Measurements from ENCODE around the gene EIF3D.
A peak's percentile ranks its signal among the peaks of the same experiment; 100 is the strongest.

The EIF3D gene

GRCh38 chr22:36505998-36506635 lies 22.8 kb downstream of the EIF3D start:
- Histone ChIP-seq H3K23ac (ENCODE audit: low read length in 2 of 2) (no peak overlapping the region), H2BK120ac (ENCODE audit: low read depth, low read length) (no peak overlapping the region), H3K9ac (ENCODE audit: low read length) (peak overlapping the region; percentile 79), H3K4ac (ENCODE audit: low read depth in 1 of 2, low read length in 2 of 2) (peak overlapping the region in 1 of 2 experiments; percentile 67), H3K4me2 (ENCODE audit: low read length, poor library complexity, severe bottlenecking) (peak overlapping the region; percentile 90), H3K4me1 (ENCODE audit: control insufficient read depth, insufficient read depth, low read depth, low read length) (peaks cover 20% of the 10 kb centered on the region), H2AK5ac (ENCODE audit: low read length, severe bottlenecking) (peak overlapping the region; percentile 62), H2BK15ac (ENCODE audit: low read depth, poor library complexity, severe bottlenecking) (peak overlapping the region; percentile 78), H3K27me3 (ENCODE audit: control insufficient read depth in 1 of 2, insufficient read depth in 1 of 2, low read length in 2 of 2) (no peaks in the 10 kb centered on the region), H2BK12ac (ENCODE audit: low read length in 2 of 2) (peak overlapping the region in 1 of 2 experiments; percentile 43), H4K91ac (ENCODE audit: low read length) (peak overlapping the region; percentile 82), H2AFZ (ENCODE audit: low read depth, low read length) (no peak overlapping the region), H3K18ac (ENCODE audit: low read depth in 1 of 2, low read length in 2 of 2) (peak overlapping the region in 1 of 2 experiments; percentile 69), H3K9me3 (ENCODE audit: control insufficient read depth, low read length) (no peaks in the 10 kb centered on the region), H4K8ac (ENCODE audit: low read length) (peak overlapping the region; percentile 94), H3K27ac (ENCODE audit: low read length, poor library complexity, severe bottlenecking) (no peak overlapping the region), H3K14ac (ENCODE audit: low read length in 2 of 2) (no peak overlapping the region), H3K4me3 (ENCODE audit: insufficient read depth in 1 of 2, low read depth in 1 of 2, low read length in 2 of 2) (peak overlapping the region in 1 of 2 experiments; percentile 76), H2BK5ac (ENCODE audit: low read depth, low read length, poor library complexity, severe bottlenecking) (no peak overlapping the region), H3K36me3 (ENCODE audit: control insufficient read depth in 1 of 2, insufficient read depth in 2 of 2, low read depth in 1 of 2, low read length in 2 of 2) (peaks cover 30 to 33% of the 10 kb centered on the region in 2 experiments), H3K79me1 (replicated peaks; ENCODE audit: low read length, poor library complexity, severe bottlenecking) (peaks cover 9% of the 10 kb centered on the region)
- no peak for DNase-seq
- WGBS, result 99% methylated on average over 60 of the region's 60 CpGs

GRCh38 chr22:36497910-36498665 lies 30.9 kb downstream of the EIF3D start:
- H2BK5ac ChIP-seq (ENCODE audit: low read depth, low read length, poor library complexity, severe bottlenecking), result no peak overlapping the region
- H3K4me2 ChIP-seq (ENCODE audit: low read length, poor library complexity, severe bottlenecking), result no peak overlapping the region
- no peak overlapping the region for H2BK120ac ChIP-seq (ENCODE audit: low read depth, low read length)
- H2AK5ac ChIP-seq (ENCODE audit: low read length, severe bottlenecking), result no peak overlapping the region
- no peaks in the 10 kb centered on the region for H3K9me3 ChIP-seq (ENCODE audit: control insufficient read depth, low read length)
- no peak overlapping the region for H2AFZ ChIP-seq (ENCODE audit: low read depth, low read length)
- H3K4me1 ChIP-seq (ENCODE audit: control insufficient read depth, insufficient read depth, low read depth, low read length), result no peaks in the 10 kb centered on the region
- peak overlapping the region; percentile 35 for H4K8ac ChIP-seq (ENCODE audit: low read length)
- no peak overlapping the region for H3K9ac ChIP-seq (ENCODE audit: low read length)
- no peaks in the 10 kb centered on the region for H3K27me3 ChIP-seq (ENCODE audit: control insufficient read depth in 1 of 2, insufficient read depth in 1 of 2, low read length in 2 of 2)
- no peak overlapping the region for H3K14ac ChIP-seq (ENCODE audit: low read length in 2 of 2)
- peaks cover 28 to 38% of the 10 kb centered on the region in 2 experiments for H3K36me3 ChIP-seq (ENCODE audit: control insufficient read depth in 1 of 2, insufficient read depth in 2 of 2, low read depth in 1 of 2, low read length in 2 of 2)
- no peak overlapping the region for H3K18ac ChIP-seq (ENCODE audit: low read depth in 1 of 2, low read length in 2 of 2)
- no peak overlapping the region for H2BK15ac ChIP-seq (ENCODE audit: low read depth, poor library complexity, severe bottlenecking)
- no peak overlapping the region for H3K23ac ChIP-seq (ENCODE audit: low read length in 2 of 2)
- no peak overlapping the region for H3K4ac ChIP-seq (ENCODE audit: low read depth in 1 of 2, low read length in 2 of 2)
- 94% methylated on average over 30 of the region's 30 CpGs for WGBS
- no peak overlapping the region for H3K27ac ChIP-seq (ENCODE audit: low read length, poor library complexity, severe bottlenecking)
- DNase-seq, result no peak
- no peak overlapping the region for H4K91ac ChIP-seq (ENCODE audit: low read length)
- H3K79me1 ChIP-seq (replicated peaks; ENCODE audit: low read length, poor library complexity, severe bottlenecking), result no peaks in the 10 kb centered on the region
- H3K4me3 ChIP-seq (ENCODE audit: insufficient read depth in 1 of 2, low read depth in 1 of 2, low read length in 2 of 2), result no peak overlapping the region
- no peak overlapping the region for H2BK12ac ChIP-seq (ENCODE audit: low read length in 2 of 2)

- no peaks in the 10 kb centered on the region for H3K4me1 ChIP-seq (ENCODE audit: control insufficient read depth, insufficient read depth, low read depth, low read length)
- no peak overlapping the region for H4K91ac ChIP-seq (ENCODE audit: low read length)
- H3K4me2 ChIP-seq (ENCODE audit: low read length, poor library complexity, severe bottlenecking), result no peak overlapping the region
- no peak overlapping the region for H2AFZ ChIP-seq (ENCODE audit: low read depth, low read length)
- no peaks in the 10 kb centered on the region for H3K9me3 ChIP-seq (ENCODE audit: control insufficient read depth, low read length)
- H2BK12ac ChIP-seq (ENCODE audit: low read length in 2 of 2), result no peak overlapping the region
- no peak overlapping the region for H2BK15ac ChIP-seq (ENCODE audit: low read depth, poor library complexity, severe bottlenecking)
- H4K8ac ChIP-seq (ENCODE audit: low read length), result no peak overlapping the region
- H2AK5ac ChIP-seq (ENCODE audit: low read length, severe bottlenecking), result no peak overlapping the region
- H2BK120ac ChIP-seq (ENCODE audit: low read depth, low read length), result no peak overlapping the region
- H3K36me3 ChIP-seq (ENCODE audit: control insufficient read depth in 1 of 2, insufficient read depth in 2 of 2, low read depth in 1 of 2, low read length in 2 of 2), result peaks cover 45 to 60% of the 10 kb centered on the region in 2 experiments
- H3K9ac ChIP-seq (ENCODE audit: low read length), result no peak overlapping the region
- H3K4me3 ChIP-seq (ENCODE audit: insufficient read depth in 1 of 2, low read depth in 1 of 2, low read length in 2 of 2), result no peak overlapping the region
- no peak overlapping the region for H3K27ac ChIP-seq (ENCODE audit: low read length, poor library complexity, severe bottlenecking)
- H3K14ac ChIP-seq (ENCODE audit: low read length in 2 of 2), result no peak overlapping the region
- H3K18ac ChIP-seq (ENCODE audit: low read depth in 1 of 2, low read length in 2 of 2), result no peak overlapping the region
- H3K23ac ChIP-seq (ENCODE audit: low read length in 2 of 2), result no peak overlapping the region
- H2BK5ac ChIP-seq (ENCODE audit: low read depth, low read length, poor library complexity, severe bottlenecking), result no peak overlapping the region
- no peaks in the 10 kb centered on the region for H3K79me1 ChIP-seq (replicated peaks; ENCODE audit: low read length, poor library complexity, severe bottlenecking)
- no peaks in the 10 kb centered on the region for H3K27me3 ChIP-seq (ENCODE audit: control insufficient read depth in 1 of 2, insufficient read depth in 1 of 2, low read length in 2 of 2)
- DNase-seq, result no peak
- H3K4ac ChIP-seq (ENCODE audit: low read depth in 1 of 2, low read length in 2 of 2), result no peak overlapping the region
- 96% methylated on average over 16 of the region's 16 CpGs for WGBS
Measured at GRCh38 chr22:36493690-36494110, 35.3 kb downstream of the EIF3D start.

- 81% methylated on average over 5 of the region's 5 CpGs for WGBS
- Histone ChIP-seq H3K9me3 (ENCODE audit: control insufficient read depth, low read length) (peaks cover 2% of the 10 kb centered on the region), H2BK12ac (ENCODE audit: low read length in 2 of 2) (peak overlapping the region in 1 of 2 experiments; percentile 18), H2AFZ (ENCODE audit: low read depth, low read length) (peak overlapping the region; percentile 3), H3K4me2 (ENCODE audit: low read length, poor library complexity, severe bottlenecking) (no peak overlapping the region), H4K8ac (ENCODE audit: low read length) (peak overlapping the region; percentile 16), H3K23ac (ENCODE audit: low read length in 2 of 2) (no peak overlapping the region), H3K9ac (ENCODE audit: low read length) (no peak overlapping the region), H3K36me3 (ENCODE audit: control insufficient read depth in 1 of 2, insufficient read depth in 2 of 2, low read depth in 1 of 2, low read length in 2 of 2) (peaks cover 33 to 54% of the 10 kb centered on the region in 2 experiments), H2AK5ac (ENCODE audit: low read length, severe bottlenecking) (no peak overlapping the region), H4K91ac (ENCODE audit: low read length) (peak overlapping the region; percentile 4), H3K4me1 (ENCODE audit: control insufficient read depth, insufficient read depth, low read depth, low read length) (no peaks in the 10 kb centered on the region), H2BK15ac (ENCODE audit: low read depth, poor library complexity, severe bottlenecking) (no peak overlapping the region), H2BK5ac (ENCODE audit: low read depth, low read length, poor library complexity, severe bottlenecking) (no peak overlapping the region), H3K79me1 (replicated peaks; ENCODE audit: low read length, poor library complexity, severe bottlenecking) (no peaks in the 10 kb centered on the region), H3K27me3 (ENCODE audit: control insufficient read depth in 1 of 2, insufficient read depth in 1 of 2, low read length in 2 of 2) (no peaks in the 10 kb centered on the region), H2BK120ac (ENCODE audit: low read depth, low read length) (no peak overlapping the region), H3K4me3 (ENCODE audit: insufficient read depth in 1 of 2, low read depth in 1 of 2, low read length in 2 of 2) (no peak overlapping the region), H3K4ac (ENCODE audit: low read depth in 1 of 2, low read length in 2 of 2) (peak overlapping the region in 1 of 2 experiments; percentile 6), H3K27ac (ENCODE audit: low read length, poor library complexity, severe bottlenecking) (no peak overlapping the region), H3K14ac (ENCODE audit: low read length in 2 of 2) (no peak overlapping the region), H3K18ac (ENCODE audit: low read depth in 1 of 2, low read length in 2 of 2) (no peak overlapping the region)
- DNase-seq, result no peak
Measured at GRCh38 chr22:36492109-36492508, 36.9 kb downstream of the EIF3D start.
